ENCODE results near the gene KRT6C. TPM values are rescaled to one million over a fixed set of nuclear protein-coding genes. Genes with fewer than 3 reads are reported as not detected.

KRT6C gene
- total and polyA plus RNA-seq, 8 donors: not detected

- ATAC-seq (no peak), DNase-seq (no peak)
- H3K27me3 ChIP-seq: peaks cover 0 to 23% of the 10 kb centered on the region in 2 donors
- TF ChIP-seq, protein P1, sequence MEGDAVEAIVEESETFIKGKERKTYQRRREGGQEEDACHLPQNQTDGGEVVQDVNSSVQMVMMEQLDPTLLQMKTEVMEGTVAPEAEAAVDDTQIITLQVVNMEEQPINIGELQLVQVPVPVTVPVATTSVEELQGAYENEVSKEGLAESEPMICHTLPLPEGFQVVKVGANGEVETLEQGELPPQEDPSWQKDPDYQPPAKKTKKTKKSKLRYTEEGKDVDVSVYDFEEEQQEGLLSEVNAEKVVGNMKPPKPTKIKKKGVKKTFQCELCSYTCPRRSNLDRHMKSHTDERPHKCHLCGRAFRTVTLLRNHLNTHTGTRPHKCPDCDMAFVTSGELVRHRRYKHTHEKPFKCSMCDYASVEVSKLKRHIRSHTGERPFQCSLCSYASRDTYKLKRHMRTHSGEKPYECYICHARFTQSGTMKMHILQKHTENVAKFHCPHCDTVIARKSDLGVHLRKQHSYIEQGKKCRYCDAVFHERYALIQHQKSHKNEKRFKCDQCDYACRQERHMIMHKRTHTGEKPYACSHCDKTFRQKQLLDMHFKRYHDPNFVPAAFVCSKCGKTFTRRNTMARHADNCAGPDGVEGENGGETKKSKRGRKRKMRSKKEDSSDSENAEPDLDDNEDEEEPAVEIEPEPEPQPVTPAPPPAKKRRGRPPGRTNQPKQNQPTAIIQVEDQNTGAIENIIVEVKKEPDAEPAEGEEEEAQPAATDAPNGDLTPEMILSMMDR (IDR thresholded peaks at IDR 0.05): no peak
- no peaks in the 10 kb centered on the region for H3K4me1 ChIP-seq
- no peak overlapping the region for H3K27ac ChIP-seq
- no peaks in the 10 kb centered on the region for H3K9me3 ChIP-seq
- H3K36me3 ChIP-seq: no peaks in the 10 kb centered on the region
- H3K4me3 ChIP-seq: no peak overlapping the region
- intact Hi-C loops (cut with DNase I): no loop called here
Observed at GRCh38 chr12:52517005-52517835, 43.6 kb upstream of the KRT6C start.

DNA sequence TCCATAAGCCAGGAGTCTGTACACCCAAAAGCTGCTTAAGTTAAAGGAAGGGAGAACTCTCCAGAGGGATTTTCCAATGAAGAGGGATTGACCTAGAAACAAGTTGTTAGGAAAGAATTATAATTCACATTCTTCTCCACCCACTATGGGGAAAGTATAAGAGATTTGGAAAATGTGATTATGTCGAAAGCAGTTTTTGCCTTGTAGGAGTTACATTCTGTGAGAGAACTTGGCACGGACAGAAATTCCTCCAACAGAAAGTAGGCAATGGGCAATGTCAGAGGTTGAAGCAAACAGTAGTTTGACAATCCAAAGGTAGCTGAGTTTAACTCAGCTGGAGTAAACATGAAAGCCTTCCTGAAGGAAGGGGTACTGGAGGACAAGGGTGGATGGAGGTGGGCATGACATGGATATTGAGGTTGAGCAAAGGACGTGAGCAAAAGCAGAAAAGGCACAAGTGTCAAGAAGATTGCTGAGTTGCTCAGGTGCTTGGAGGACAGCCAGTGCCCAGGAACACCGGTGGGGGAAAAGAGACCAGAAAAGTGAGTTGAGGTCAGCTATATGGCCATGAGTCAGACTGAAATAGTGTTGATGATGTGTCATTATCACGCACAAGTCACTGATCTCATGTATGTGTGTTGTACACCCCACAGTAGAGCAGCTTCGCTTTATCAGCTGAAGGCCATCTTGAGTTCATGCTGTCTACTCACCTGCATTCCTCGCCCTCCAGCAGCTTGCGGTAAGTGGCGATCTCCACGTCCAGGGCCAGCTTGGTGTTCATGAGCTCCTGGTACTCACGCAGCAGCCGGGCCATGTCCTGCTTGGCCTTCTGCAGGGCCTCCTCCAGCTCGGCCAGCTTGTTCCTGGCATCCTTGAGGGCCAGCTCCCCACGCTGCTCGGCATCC is 42.6 kb upstream of the KRT6C start:
- Histone ChIP-seq H3K9me3 (peaks cover 0 to 2% of the 10 kb centered on the region in 2 donors), H3K27ac (no peak overlapping the region), H3K36me3 (no peaks in the 10 kb centered on the region), H3K27me3 (peaks cover 0 to 19% of the 10 kb centered on the region in 2 donors), H3K4me3 (no peak overlapping the region), H3K4me1 (no peaks in the 10 kb centered on the region)
- intact Hi-C loops (cut with DNase I): no loop called here
- DNase-seq (no peak), ATAC-seq (no peak)
- TF ChIP-seq, protein P1 (IDR thresholded peaks at IDR 0.05): no peak

- Histone ChIP-seq H3K27ac (no peak overlapping the region), H3K4me3 (no peak overlapping the region), H3K36me3 (no peaks in the 10 kb centered on the region), H3K9me3 (peaks cover 0 to 6% of the 10 kb centered on the region in 2 donors), H3K27me3 (peaks cover 0 to 17% of the 10 kb centered on the region in 2 donors), H3K4me1 (no peaks in the 10 kb centered on the region)
- TF ChIP-seq, protein P1 (IDR thresholded peaks at IDR 0.05): no peak
- intact Hi-C loops (cut with DNase I): no loop called here
- DNase-seq (no peak), ATAC-seq (no peak)
Observed at GRCh38 chr12:52515319-52515646, 41.7 kb upstream of the KRT6C start.

- H3K36me3 ChIP-seq: no peaks in the 10 kb centered on the region
Observed at GRCh38 chr12:52514471-52515318, 41.1 kb upstream of the KRT6C start.

More at GRCh38 chr12:52514471-52515318, 41.1 kb upstream of the KRT6C start:
- Histone ChIP-seq H3K27ac (no peak overlapping the region), H3K9me3 (peaks cover 0 to 6% of the 10 kb centered on the region in 2 donors), H3K4me1 (no peaks in the 10 kb centered on the region), H3K4me3 (no peak overlapping the region), H3K27me3 (peaks cover 0 to 13% of the 10 kb centered on the region in 2 donors)
- DNase-seq: no peak
- ATAC-seq: no peak
- intact Hi-C loops (cut with DNase I): no loop called here
- TF ChIP-seq, protein P1 (IDR thresholded peaks at IDR 0.05): no peak

All from left lung (tissue), 10 donors.